ENCODE results near the gene TPPP2. TPM values are rescaled to one million over a fixed set of nuclear protein-coding genes. Genes with fewer than 3 reads are reported as not detected.

The TPPP2 gene
- total RNA-seq, 2 donors from 2014 or later, result not detected

GRCh38 chr14:21054768-21055145 is 24.7 kb downstream of the TPPP2 start:
- ATAC-seq (replicated peaks), result no peak
- H3K27ac Mint-ChIP-seq, result no peak overlapping the region
- H3K9me3 Mint-ChIP-seq, result no peaks in the 10 kb centered on the region
- no peak overlapping the region for H3K4me3 Mint-ChIP-seq
- no peaks in the 10 kb centered on the region for H3K36me3 Mint-ChIP-seq (ENCODE audit: low read depth)
- H3K4me1 Mint-ChIP-seq, result no peaks in the 10 kb centered on the region
- H3K27me3 Mint-ChIP-seq, result peaks cover 7% of the 10 kb centered on the region

- H3K4me3 Mint-ChIP-seq, result no peak overlapping the region
- H3K27ac Mint-ChIP-seq, result no peak overlapping the region
- H3K4me1 Mint-ChIP-seq, result no peaks in the 10 kb centered on the region
- no peaks in the 10 kb centered on the region for H3K36me3 Mint-ChIP-seq (ENCODE audit: low read depth)
- peaks cover 15% of the 10 kb centered on the region for H3K27me3 Mint-ChIP-seq
- H3K9me3 Mint-ChIP-seq, result no peaks in the 10 kb centered on the region
- ATAC-seq (replicated peaks), result no peak
Observed at GRCh38 chr14:21055432-21056117, 25.6 kb downstream of the TPPP2 start.

- Mint-ChIP-seq H3K36me3 (ENCODE audit: low read depth) (no peaks in the 10 kb centered on the region), H3K27ac (no peak overlapping the region), H3K4me3 (no peak overlapping the region), H3K27me3 (peaks cover 17% of the 10 kb centered on the region), H3K9me3 (no peaks in the 10 kb centered on the region), H3K4me1 (no peaks in the 10 kb centered on the region)
- no peak for ATAC-seq (replicated peaks)
Observed at GRCh38 chr14:21056520-21057163, 26.6 kb downstream of the TPPP2 start.

GRCh38 chr14:21057803-21058675 is 28.0 kb downstream of the TPPP2 start, which contains the start of gene RNASE8:
TSS of gene RNASE8 (plus strand) at chr14:21057822. CDS start at chr14:21057893, 71 bp downstream.
- Mint-ChIP-seq H3K36me3 (ENCODE audit: low read depth) (no peaks in the 10 kb centered on the region), H3K27me3 (peaks cover 18% of the 10 kb centered on the region), H3K4me3 (no peak within 1 kb of the TSS), H3K9me3 (no peaks in the 10 kb centered on the region), H3K4me1 (no peaks in the 10 kb centered on the region), H3K27ac (no peak within 1 kb of the TSS)
- peak; percentile 73 for ATAC-seq (replicated peaks)

- H3K4me1 Mint-ChIP-seq, result no peaks in the 10 kb centered on the region
- no peaks in the 10 kb centered on the region for H3K9me3 Mint-ChIP-seq
- H3K27ac Mint-ChIP-seq, result no peak overlapping the region
- no peaks in the 10 kb centered on the region for H3K36me3 Mint-ChIP-seq (ENCODE audit: low read depth)
- H3K27me3 Mint-ChIP-seq, result peaks cover 18% of the 10 kb centered on the region
- H3K4me3 Mint-ChIP-seq, result no peak overlapping the region
- ATAC-seq (replicated peaks), result no peak
Observed at GRCh38 chr14:21058903-21059302, 28.9 kb downstream of the TPPP2 start.

- Mint-ChIP-seq H3K27me3 (peaks cover 18% of the 10 kb centered on the region), H3K36me3 (ENCODE audit: low read depth) (no peaks in the 10 kb centered on the region), H3K27ac (no peak overlapping the region), H3K4me1 (no peaks in the 10 kb centered on the region), H3K4me3 (no peak overlapping the region), H3K9me3 (no peaks in the 10 kb centered on the region)
- ATAC-seq (replicated peaks), result no peak
Observed at GRCh38 chr14:21059842-21060613, 30.0 kb downstream of the TPPP2 start.

GRCh38 chr14:21060614-21061346 is 30.8 kb downstream of the TPPP2 start:
- peaks cover 24% of the 10 kb centered on the region for H3K27me3 Mint-ChIP-seq
- H3K4me3 Mint-ChIP-seq, result no peak overlapping the region
- H3K4me1 Mint-ChIP-seq, result no peaks in the 10 kb centered on the region
- no peaks in the 10 kb centered on the region for H3K9me3 Mint-ChIP-seq
- H3K27ac Mint-ChIP-seq, result no peak overlapping the region
- ATAC-seq (replicated peaks), result no peak
- no peaks in the 10 kb centered on the region for H3K36me3 Mint-ChIP-seq (ENCODE audit: low read depth)

GRCh38 chr14:21061347-21061668 is 31.3 kb downstream of the TPPP2 start:
- Mint-ChIP-seq H3K27ac (no peak overlapping the region), H3K27me3 (peaks cover 28% of the 10 kb centered on the region), H3K4me3 (no peak overlapping the region), H3K4me1 (no peaks in the 10 kb centered on the region), H3K9me3 (no peaks in the 10 kb centered on the region), H3K36me3 (ENCODE audit: low read depth) (no peaks in the 10 kb centered on the region)
- ATAC-seq (replicated peaks), result no peak

- H3K27me3 Mint-ChIP-seq, result peaks cover 44% of the 10 kb centered on the region
- no peaks in the 10 kb centered on the region for H3K36me3 Mint-ChIP-seq (ENCODE audit: low read depth)
- H3K27ac Mint-ChIP-seq, result no peak overlapping the region
- H3K9me3 Mint-ChIP-seq, result no peaks in the 10 kb centered on the region
- no peak overlapping the region for H3K4me3 Mint-ChIP-seq
- no peaks in the 10 kb centered on the region for H3K4me1 Mint-ChIP-seq
- no peak for ATAC-seq (replicated peaks)
Observed at GRCh38 chr14:21063479-21063878, 33.5 kb downstream of the TPPP2 start.

GRCh38 chr14:21066882-21067502 is 37.0 kb downstream of the TPPP2 start:
- no peak for ATAC-seq (replicated peaks)
- H3K9me3 Mint-ChIP-seq, result no peaks in the 10 kb centered on the region
- no peak overlapping the region for H3K27ac Mint-ChIP-seq
- peaks cover 9% of the 10 kb centered on the region for H3K4me1 Mint-ChIP-seq
- peaks cover 6% of the 10 kb centered on the region for H3K36me3 Mint-ChIP-seq (ENCODE audit: low read depth)
- no peak overlapping the region for H3K4me3 Mint-ChIP-seq
- H3K27me3 Mint-ChIP-seq, result peaks cover 57% of the 10 kb centered on the region

- peaks cover 65% of the 10 kb centered on the region for H3K27me3 Mint-ChIP-seq
- H3K36me3 Mint-ChIP-seq (ENCODE audit: low read depth), result peaks cover 6% of the 10 kb centered on the region
- ATAC-seq (replicated peaks), result peak; percentile 43
- H3K4me1 Mint-ChIP-seq, result peaks cover 9% of the 10 kb centered on the region
- peak overlapping the region; percentile 76 for H3K4me3 Mint-ChIP-seq
- no peaks in the 10 kb centered on the region for H3K9me3 Mint-ChIP-seq
- no peak overlapping the region for H3K27ac Mint-ChIP-seq
Observed at GRCh38 chr14:21068521-21069387, 38.7 kb downstream of the TPPP2 start.

GRCh38 chr14:21069388-21070082 is 39.5 kb downstream of the TPPP2 start:
- Mint-ChIP-seq H3K27me3 (peaks cover 65% of the 10 kb centered on the region), H3K4me1 (peaks cover 9% of the 10 kb centered on the region), H3K27ac (no peak overlapping the region), H3K4me3 (peak overlapping the region; percentile 76), H3K9me3 (no peaks in the 10 kb centered on the region), H3K36me3 (ENCODE audit: low read depth) (peaks cover 6% of the 10 kb centered on the region)
- ATAC-seq (replicated peaks), result no peak

Measured in activated T-helper 17 cell treated with anti-CD3 and anti-CD28 coated beads, Interleukin-2, amount 50 U/mL, for 72 hours (primary cell).